Measurements from ENCODE around the gene KRTAP2-2.
A peak's percentile ranks its signal among the peaks of the same experiment; 100 is the strongest.
"Not testable (repeated sequence)": the region's sequence is repeated elsewhere in the genome, so short reads cannot be mapped to it uniquely, and the experiment has no call there.

The KRTAP2-2 gene, protein sequence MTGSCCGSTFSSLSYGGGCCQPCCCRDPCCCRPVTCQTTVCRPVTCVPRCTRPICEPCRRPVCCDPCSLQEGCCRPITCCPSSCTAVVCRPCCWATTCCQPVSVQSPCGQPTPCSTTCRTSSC

DNA sequence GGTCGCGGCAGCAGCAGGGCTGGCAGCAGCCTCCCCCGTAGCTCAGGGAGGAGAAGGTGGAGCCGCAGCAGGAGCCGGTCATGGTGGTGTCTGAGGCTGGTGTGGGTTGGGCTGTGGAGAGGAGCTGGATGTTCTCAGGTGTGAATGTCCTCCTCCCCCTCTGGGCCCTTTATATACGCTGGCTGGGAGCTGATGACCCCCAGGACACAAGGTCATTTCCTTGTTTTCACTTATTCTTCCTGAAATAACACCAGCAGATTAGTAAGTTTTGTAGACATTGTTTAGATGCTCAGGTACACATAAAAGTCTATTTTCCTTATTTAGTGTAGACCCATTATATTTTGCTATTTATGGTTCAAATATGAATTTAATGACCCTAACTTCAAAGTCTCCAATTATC is at the start of gene KRTAP2-2:
Gene KRTAP2-2, minus strand, starts transcription at position 101 of the 400 bp plus-strand sequence. Its CDS starts 19 bp downstream, at position 82.
- not testable (repeated sequence) for DNase-seq

DNA sequence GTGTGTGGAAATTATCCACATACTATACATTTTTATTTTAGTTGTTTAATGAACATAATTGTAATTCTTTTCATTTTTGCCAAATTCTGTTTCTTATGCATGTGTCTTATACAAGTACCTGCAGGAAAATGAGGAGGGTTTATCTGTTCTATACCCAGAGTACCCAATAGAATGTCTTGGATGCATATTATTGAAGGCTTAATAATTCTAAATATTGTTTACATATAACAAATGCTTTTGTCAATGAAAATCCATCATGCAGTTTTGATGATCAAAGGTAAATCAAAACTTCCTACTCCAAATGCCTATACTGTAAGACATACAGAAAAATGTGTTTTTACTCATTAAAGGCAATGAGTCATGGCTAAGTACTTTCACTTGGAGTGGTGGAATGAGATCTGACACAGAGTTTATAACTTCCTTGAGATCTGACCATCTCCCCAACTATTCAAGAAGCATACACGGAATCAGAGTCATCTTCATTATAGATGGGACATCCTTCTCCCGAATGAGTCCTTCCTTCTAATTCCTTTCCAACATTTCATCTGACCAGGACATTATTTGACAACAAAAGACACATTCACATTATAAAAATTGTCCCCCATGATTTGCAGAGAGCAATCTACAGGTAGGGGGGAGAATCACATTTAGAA is 49.5 kb upstream of the KRTAP2-2 start:
- DNase-seq, result not testable (repeated sequence)

DNA sequence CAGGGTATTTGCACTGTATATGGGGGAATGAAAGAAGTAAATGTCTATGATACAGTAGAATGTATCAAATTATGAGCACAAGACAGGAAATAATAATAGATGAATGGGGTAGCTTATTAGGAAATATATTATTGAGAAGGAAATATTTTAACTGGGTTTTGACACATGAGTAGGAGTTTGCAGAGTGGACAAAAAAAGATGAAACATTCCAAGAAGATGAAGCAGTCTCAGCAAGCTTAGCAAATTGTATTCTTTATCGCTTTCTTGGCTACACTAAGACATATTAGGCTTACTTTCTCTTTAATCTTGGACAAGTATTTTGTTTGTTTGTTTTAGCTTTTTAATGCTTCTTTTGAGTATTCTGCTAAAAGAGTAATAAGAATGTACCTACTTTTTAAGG is 48.9 kb upstream of the KRTAP2-2 start:
- DNase-seq, result no peak

DNA sequence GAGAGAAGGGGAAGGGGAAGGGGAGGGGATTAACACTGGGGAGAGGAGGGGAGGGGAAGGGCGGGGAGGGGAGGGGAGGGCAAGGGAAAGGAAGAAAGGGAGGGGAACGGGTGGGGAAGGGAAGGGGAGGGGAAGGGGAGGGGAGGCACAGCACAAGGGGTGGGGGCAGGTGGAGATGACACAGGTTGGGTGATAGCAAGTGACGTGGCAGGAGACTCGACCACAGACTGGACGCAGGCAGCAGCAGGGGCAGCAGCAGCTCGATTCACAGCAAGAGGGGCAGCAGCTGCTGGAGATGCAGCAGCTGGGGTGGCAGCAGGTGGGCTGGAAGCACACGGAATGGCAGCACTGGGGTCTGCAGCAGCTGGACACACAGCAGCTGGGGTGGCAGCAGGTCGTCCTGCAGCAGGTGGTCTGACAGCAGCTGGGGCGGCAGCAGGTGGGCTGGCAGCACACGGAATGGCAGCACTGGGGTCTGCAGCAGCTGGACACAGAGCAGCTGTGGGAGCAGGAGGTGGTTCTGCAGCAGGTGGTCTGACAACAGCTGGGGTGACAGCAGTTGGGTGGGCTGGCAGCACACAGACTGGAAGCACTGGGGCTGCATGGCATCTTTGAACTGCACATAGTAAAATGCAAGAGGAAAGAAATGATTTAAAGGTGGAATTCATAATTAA is 46.7 kb upstream of the KRTAP2-2 start, which contains the start of gene KRTAP4-16:
Gene KRTAP4-16, minus strand, starts transcription at position 624 of the 674 bp plus-strand sequence. Its CDS starts 0 bp downstream, at position 624.
- no peak for DNase-seq

DNA sequence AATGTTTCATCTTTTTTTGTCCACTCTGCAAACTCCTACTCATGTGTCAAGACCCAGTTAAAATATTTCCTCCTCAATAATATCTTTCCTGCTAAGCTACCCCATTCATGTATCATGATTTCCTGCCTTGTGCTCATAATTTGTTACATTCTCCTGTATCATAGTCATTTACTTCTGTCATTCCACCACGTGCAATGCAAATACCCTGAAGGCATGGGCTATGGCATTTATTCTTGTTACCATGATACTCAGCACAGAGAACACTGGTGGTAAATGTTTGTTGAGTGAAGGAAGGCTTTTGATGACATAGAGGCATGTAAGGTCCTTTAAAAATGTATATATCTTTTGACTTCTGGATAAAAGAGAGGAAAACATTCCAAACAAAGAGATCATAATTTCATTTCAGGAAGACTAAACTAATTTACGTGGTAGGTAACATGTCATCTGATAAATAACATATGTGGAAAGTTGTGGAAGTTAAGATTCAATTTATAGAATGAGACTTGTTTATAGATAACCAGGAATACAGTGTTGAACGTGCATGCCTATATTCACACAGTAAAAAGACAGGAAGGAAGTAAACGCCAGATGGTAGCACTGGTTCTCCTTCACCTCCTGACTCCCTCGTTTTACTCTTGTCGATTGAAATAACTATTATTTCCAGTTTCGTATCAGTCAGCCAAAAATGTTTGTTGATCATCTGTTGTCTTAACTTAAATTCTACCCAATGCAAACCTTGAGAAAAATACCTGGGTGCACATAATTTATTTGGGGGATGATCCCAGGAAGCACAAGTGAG is 44.9 kb upstream of the KRTAP2-2 start:
- DNase-seq, result not testable (repeated sequence)

DNA sequence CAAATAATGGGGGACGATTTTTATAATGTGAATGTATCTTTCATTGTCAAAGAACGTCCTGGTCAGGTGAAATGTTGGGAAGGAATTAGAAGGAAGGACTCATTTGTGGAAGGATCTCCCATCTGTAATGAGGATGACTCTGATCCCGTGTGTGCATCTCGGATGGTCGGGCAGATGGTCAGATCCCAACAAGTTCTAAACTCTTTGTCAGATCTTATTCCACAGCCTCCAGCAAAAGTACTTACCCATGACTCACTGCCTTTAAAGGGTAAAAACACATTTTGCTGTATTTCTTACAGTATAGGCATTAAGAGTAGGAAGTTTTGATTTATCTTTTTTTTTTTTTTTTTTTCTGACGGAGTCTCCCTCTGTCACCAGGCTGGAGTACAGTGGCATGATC is 43.5 kb upstream of the KRTAP2-2 start:
- no peak for DNase-seq

DNA sequence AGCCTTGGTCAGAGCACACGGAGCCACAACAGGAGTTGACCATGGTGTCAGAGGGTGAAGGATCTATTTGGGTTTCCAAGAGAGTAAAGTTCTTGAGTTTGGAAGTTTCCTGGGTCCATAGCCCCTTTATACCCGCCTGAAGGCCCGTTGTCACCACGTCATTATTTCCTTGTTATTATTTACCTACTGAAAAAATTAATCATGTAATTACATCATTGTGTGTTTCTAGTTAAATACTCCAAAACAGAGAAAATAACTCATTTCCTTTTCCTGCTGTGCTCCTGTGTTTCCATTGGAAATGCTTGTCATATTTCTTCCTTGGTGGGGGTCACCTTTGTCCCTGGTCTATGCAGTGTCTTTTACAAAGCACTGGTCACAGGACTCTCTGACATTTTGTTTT is 43.0 kb upstream of the KRTAP2-2 start, which contains the start of gene KRTAP4-8:
Gene KRTAP4-8, minus strand, starts transcription at position 101 of the 400 bp plus-strand sequence. Its CDS starts 58 bp downstream, at position 43.
- no peak for DNase-seq

DNA sequence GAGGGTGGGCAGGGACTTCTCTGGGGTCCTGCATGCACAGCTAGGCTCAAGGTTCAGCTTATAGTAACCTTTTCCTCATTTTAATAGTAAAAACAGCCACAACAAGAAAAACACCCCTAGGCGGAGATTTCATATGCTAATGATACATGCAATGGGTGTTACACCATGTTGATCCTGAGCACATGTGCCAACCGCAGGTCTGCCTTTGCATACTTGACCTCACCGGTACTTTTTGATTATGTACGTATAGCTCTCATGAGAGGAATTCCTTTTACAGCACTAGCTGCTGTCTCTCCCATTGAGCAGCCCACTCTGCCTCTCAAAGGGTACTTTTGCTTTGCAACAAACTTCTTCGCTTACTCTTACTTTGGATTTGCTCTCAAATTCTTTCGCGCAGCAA is 41.0 kb upstream of the KRTAP2-2 start:
- no peak for DNase-seq

DNA sequence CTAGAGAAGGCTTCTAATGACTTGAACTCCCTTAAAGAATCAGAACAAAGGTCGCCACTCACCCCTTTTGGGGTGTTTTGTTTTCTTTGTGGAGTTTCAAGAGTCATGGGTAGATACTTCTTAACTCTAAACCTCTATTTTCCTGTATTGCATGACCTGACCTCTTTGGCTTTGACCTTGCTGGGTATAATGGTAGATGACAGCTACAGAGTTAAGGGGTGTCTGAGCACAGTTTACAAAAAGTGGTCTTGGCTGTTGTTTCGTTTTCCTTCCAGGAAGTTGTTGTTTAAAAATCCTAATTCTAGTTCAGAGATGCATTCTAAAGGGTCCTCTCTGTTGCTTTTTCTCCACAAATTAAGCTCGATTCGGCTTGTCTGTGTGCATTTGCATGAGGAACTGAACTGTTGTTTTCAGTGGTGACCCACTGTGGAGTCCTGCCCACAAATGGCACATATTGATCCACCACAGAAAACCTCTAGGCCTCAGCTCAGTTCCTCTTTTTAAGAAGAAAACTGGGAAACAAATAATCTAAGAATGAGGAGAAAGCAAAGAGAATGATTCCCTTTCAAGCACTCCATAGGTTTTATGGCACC is 33.8 kb upstream of the KRTAP2-2 start:
- DNase-seq, result not testable (repeated sequence)

DNA sequence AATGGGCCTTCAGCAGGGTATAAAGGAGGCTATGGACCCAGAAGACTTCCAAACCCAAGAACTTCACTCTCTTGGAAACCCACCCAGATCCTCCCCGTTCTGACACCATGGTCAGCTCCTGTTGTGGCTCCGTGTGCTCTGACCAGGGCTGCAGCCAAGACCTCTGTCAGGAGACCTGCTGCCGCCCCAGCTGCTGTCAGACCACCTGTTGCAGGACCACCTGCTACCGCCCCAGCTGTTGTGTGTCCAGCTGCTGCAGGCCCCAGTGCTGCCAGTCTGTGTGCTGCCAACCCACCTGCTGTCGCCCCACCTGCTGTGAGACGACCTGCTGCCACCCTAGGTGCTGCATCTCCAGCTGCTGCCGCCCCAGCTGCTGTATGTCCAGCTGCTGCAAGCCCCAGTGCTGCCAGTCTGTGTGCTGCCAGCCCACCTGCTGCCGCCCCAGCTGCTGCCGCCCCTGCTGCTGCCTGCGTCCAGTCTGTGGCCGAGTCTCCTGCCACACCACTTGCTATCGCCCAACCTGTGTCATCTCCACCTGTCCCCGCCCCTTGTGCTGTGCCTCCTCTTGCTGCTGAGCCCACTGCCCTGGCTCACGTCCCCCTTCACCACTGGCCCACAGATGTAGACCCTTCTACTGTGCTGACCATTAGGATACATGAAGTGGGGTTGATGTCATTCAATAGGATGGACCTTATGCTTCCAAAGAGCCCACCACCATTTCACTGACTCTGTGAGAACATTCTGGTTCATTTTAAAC is 29.2 kb upstream of the KRTAP2-2 start, which contains the start of gene KRTAP4-7:
Gene KRTAP4-7, plus strand, starts transcription at position 51 of the 757 bp plus-strand sequence. Its CDS starts 57 bp downstream, at position 108.
- not testable (repeated sequence) for DNase-seq

DNA sequence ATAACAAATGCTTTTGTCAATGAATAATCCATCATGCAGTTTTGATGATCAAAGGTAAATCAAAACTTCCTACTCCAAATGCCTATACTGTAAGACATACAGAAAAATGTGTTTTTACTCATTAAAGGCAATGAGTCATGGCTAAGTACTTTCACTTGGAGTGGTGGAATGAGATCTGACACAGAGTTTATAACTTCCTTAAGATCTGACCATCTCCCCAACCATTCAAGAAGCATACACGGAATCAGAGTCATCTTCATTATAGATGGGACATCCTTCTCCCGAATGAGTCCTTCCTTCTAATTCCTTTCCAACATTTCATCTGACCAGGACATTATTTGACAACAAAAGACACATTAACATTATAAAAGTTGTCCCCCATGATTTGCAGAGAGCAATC is 28.4 kb upstream of the KRTAP2-2 start:
- not testable (repeated sequence) for DNase-seq

DNA sequence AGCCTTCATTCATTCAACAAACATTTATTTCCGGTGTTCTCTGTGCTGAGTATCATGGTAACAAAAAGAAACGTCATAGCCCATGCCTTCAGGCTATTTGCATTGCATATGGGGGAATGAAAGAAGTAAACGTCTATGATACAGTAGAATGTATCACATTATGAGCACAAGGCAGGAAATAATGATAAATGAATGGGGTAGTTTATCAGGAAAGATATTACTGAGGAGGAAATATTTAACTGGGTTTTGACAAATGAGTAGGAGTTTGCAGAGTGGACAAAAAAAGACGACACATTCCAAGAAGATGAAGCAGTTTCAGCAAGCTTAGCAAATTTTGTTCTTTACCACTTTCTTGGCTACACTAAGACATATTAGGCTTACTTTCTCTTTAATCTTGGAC is 27.6 kb upstream of the KRTAP2-2 start:
- DNase-seq, result no peak

DNA sequence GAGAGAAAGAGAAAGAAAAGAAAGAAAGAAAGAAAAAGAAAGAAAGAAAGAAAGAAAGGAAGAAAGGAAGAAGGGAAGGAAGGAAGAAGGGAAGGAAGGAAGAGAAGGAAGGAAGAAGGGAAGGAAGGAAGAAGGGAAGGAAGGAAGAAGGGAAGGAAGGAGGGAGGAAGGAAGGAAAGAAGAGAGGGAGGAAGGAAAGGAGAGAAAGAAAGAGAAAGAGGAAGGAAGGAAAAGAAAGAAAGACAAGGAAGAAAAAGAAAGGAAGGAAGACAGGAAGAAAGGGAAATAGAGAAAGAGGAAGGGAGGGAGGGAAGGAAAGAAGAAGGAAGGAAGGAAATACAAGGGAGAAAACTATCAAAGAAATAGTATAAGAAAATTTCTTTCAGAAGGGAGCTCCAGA is 21.8 kb upstream of the KRTAP2-2 start:
- no peak for DNase-seq

DNA sequence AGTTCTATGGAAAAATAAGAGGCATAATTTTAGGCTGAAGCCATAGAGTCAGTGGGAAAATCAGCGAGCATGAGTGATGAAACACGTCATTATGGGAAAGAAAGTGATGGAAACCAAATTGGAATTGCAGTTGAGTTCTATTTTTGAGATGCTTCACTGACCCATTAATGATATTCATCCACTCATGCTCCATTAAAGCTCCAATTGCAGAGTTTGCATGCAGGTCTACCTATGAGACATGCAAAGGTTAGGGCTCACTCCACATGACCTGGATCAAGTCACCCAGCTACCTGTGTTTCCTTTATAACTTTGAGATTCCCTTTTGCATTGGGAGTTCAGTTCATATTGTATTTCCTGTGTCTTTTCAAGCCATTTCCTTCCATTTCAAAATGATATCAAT is 18.6 kb upstream of the KRTAP2-2 start:
- DNase-seq, result no peak

DNA sequence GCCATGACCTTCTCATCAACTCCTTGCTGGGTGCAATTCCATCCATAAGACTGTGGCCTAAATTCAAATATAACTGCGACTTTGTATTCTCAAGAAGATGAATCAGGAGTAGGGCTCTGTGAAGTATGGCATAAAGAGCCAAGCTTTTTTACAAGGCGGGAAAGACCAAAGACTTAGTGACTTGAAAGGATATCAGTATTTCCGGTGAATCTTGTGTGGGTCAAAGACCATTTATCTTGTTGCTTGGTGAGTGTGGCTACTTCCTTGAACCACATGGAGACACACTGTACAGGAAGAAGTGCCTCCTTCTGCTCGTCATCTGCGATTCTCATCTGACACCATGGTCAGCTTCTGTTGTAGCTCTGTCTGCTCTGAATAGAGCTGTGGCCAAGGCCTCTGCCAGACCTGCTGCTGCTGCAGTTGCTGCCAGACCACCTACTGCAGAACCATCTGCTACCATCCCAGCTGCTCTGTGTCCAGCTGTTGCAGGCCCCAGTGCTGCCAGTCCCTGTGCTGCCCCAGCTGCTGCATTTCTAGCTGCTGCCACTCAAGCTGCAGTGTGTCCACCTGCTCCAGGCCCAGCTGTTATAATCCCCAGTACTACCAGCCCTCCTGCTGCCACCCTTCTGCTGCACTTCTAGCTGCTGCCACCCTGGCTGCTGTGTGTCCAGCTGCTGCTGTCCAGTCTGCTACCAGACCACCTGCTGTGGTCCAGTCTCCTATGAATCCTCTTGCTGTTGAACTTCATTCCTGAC is 16.8 kb upstream of the KRTAP2-2 start:
- no peak for DNase-seq

DNA sequence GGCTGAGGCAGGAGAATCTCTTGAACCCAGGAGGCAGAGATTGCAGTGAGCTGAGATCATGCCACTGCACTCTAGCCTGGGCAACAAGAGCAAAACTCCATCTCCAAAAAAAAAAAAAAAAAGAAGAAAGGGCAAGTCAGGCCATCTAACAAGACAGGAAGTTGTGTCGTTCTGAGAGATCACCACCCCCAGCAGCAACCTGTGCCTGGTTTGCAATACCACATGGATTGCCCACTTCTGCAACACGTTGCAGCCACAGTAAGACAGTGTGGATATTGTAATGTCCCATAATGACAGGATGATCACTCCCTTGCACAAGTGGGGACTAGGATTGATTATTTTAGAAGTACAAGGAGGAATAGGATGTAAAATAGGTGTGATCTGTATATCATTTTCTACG is 14.0 kb upstream of the KRTAP2-2 start:
- DNase-seq, result no peak

DNA sequence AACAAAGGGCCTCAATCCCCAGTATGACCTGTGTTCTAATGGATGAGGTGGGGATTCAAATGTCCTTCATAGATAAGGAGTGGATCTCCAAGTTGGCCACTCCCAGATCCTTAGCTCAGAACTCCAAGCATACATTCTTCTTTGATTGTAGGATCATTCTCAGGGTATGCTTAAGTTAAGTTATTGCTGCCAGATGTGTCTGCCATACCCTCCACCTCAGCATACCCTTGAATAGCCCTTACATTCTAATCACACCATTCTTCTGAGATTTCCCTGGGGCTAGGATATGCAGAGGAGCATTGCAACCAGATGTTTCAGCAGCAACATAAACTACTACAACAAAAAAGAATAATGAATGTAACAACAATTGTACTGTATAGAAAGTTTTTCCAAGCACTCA is 12.3 kb upstream of the KRTAP2-2 start:
- no peak for DNase-seq

DNA sequence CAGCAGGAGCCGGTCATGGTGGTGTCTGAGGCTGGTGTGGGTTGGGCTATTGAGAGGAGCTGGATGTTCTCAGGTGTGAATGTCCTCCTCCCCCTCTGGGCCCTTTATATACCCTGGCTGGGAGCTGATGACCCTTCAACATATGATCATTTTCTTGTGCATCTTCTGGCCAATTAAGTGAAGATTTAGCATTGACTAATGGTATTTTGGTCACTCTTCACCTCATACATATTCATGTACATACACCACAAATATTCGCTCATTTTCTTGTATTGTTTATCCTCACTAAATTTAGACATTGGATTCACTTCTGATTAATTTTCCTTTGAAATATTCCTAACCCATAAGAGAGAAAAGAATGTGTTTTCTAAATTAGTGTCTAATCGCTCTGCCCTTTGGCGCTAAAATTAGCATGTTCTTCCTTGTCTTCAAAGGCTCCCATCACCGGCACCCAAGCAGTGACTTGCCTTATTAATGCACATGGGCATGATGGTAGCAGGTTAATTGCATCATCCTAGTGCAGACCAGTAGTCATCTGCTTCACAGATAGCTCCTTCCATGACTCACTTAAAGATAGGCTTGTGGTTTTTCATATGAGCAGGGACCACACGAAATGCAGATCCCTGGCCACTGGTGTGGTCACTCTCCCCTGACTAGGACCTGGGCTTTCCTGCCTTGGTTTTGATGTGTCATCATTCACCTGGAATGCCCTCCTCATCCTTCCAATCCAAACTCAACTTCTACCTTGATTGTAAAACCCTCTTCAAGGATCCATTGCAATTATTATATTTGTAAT is 11.0 kb upstream of the KRTAP2-2 start, which contains the start of gene KRTAP2-4:
Gene KRTAP2-4, minus strand, starts transcription at position 51 of the 796 bp plus-strand sequence. Its CDS starts 34 bp downstream, at position 17.
- DNase-seq, result peak; percentile 91

DNA sequence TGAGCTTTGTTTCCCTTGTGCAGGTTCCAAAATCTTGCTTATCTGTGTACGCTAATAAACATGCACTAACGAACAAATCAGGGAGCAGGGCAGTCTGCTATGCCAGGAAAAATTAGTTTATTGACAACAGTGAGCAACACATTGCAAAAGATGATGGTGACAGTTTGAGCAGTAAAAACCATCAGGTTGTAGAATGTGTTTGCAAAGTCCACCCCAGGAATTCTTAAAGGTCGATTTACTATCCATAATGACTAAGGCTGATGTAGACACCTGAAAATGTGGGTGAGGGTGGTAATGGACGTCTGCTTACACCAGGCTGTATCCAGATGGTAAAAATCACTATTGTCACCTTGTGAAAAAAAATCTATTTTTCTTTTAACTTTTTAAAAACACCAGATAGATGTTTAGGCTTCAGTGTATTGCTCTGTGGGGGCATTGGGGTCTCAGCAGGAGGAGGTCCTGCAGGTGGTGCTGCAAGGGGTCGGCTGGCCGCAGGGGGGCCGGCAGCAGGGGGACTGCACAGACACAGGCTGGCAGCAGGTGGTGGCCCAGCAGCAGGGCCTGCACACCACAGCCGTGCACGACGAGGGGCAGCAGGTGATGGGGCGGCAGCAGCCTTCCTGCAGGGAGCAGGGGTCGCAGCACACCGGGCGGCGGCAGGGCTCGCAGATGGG is 10.1 kb upstream of the KRTAP2-2 start:
- DNase-seq, result peak; percentile 9
